ENCODE data around the gene GTSE1. TPM values are rescaled to one million over a fixed set of nuclear protein-coding genes. Genes with fewer than 3 reads are reported as not detected.

Gene GTSE1
- total RNA-seq, 1 experiment from 2014 or later, result 46.1 TPM

DNA sequence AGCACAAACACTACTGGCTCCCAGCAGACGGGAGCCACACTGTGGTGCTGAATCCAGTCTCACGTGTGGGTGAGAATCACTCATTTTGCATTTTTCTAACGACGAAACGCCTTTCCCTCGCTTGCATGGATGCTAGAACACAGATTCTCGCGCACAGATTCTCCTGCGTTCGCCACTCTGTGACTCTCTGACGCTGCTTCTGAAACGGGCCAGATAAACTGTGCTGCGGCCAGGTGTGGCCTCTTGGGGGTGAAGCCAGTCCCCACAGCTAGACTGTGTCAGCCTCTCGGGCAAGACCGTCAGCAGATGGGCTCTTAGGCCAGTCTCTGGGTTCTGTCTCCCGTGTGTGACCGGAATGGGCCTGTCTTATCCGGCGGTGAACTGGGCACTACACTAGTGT lies 83.4 kb downstream of the GTSE1 start:
- no TSS peak for BruUV-seq (replicated peaks)
- CTCF ChIA-PET, result no interaction called here
- no peaks in the 10 kb centered on the region for H3K27me3 ChIP-seq (ENCODE audit: insufficient read depth, low read length)
- H3K9me3 ChIP-seq (ENCODE audit: control insufficient read depth in 1 of 2, insufficient read depth in 1 of 2, low read depth in 1 of 2, low read length in 2 of 2), result peaks cover 4 to 9% of the 10 kb centered on the region in 2 experiments; a peak in 2 of 4 replicates
- H3K4me1 ChIP-seq (ENCODE audit: control insufficient read depth in 1 of 2, insufficient read depth in 2 of 2, low read length in 2 of 2), result peaks cover 25 to 37% of the 10 kb centered on the region in 2 experiments
- H3K9me2 ChIP-seq (ENCODE audit: insufficient read depth), result no peaks in the 10 kb centered on the region
- H3K79me2 ChIP-seq (ENCODE audit: insufficient read depth, low read length), result no peaks in the 10 kb centered on the region
- H3K4me2 ChIP-seq (ENCODE audit: low read length), result no peak overlapping the region
- no peak for DNase-seq (ENCODE audit: low read depth, low spot score)
- TF ChIP-seq POLR2A (IDR thresholded peaks at IDR 0.05; ENCODE audit: borderline replicate concordance, extremely low read depth, insufficient read depth, insufficient read length), result no peak
- TF ChIP-seq TCF7L2 (IDR thresholded peaks at IDR 0.05; ENCODE audit: borderline replicate concordance, extremely low read depth, insufficient read depth, insufficient read length), result no peak
- no peak for TF ChIP-seq CBX3 (IDR thresholded peaks at IDR 0.05; ENCODE audit: low read depth)
- no peak for TF ChIP-seq SIN3A (IDR thresholded peaks at IDR 0.05; ENCODE audit: low read depth)
- TF ChIP-seq FOSL1 (IDR thresholded peaks at IDR 0.05; ENCODE audit: low read depth), result no peak
- TF ChIP-seq ZFX (IDR thresholded peaks at IDR 0.05), result no peak
- TF ChIP-seq SRF (IDR thresholded peaks at IDR 0.05; ENCODE audit: low read depth), result no peak
- TF ChIP-seq, protein P1, sequence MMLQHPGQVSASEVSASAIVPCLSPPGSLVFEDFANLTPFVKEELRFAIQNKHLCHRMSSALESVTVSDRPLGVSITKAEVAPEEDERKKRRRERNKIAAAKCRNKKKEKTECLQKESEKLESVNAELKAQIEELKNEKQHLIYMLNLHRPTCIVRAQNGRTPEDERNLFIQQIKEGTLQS (IDR thresholded peaks at IDR 0.05), result no peak
- TF ChIP-seq JUND (IDR thresholded peaks at IDR 0.05), result no peak
- TF ChIP-seq SP1 (IDR thresholded peaks at IDR 0.05; ENCODE audit: low read depth), result no peak
- TF ChIP-seq ELF1 (IDR thresholded peaks at IDR 0.05; ENCODE audit: borderline replicate concordance, low read depth), result no peak
- TF ChIP-seq POLR2AphosphoS5 (IDR thresholded peaks at IDR 0.05; ENCODE audit: low read depth, low read length), result no peak
- no peak for TF ChIP-seq CEBPB (IDR thresholded peaks at IDR 0.05; ENCODE audit: low read depth)
- POLR2A ChIA-PET, result no interaction called here
- H3K9ac ChIP-seq (ENCODE audit: low read length), result no peak overlapping the region
- H3K36me3 ChIP-seq (ENCODE audit: control insufficient read depth in 1 of 2, insufficient read depth in 2 of 2, low read length in 2 of 2), result peaks cover 0 to 10% of the 10 kb centered on the region in 2 experiments; a peak in 1 of 4 replicates
- ATAC-seq, result no peak
- intact Hi-C loops (cut with micrococcal nuclease), result loop anchor here (2.0 kb wide), 1 partner anchor 25 kb away; no protein-coding TSS in a partner anchor
- H4K20me1 ChIP-seq (ENCODE audit: insufficient read depth), result no peaks in the 10 kb centered on the region
- RAD21 ChIA-PET (ENCODE audit: low non-redundant PET in 1 of 2, low total read pairs in 2 of 2, uncharacterized antibody in 2 of 2, unreplicated experiment in 2 of 2), result no interaction called here
- no peak overlapping the region for H2AFZ ChIP-seq (ENCODE audit: low read depth, low read length, poor library complexity, severe bottlenecking)
- H3K4me3 ChIP-seq (replicated peaks in 1 of 2; ENCODE audit: low read depth in 1 of 2, low read length in 2 of 2), result no peak overlapping the region
- no peak overlapping the region for H3K27ac ChIP-seq (ENCODE audit: low read depth, low read length)

Other genes with a start within 250 kb of the GTSE1 start
- 14.5 TPM for gene PPARA, start 146.3 kb upstream of the GTSE1 start, total RNA-seq (2021; ENCODE audit: unreplicated experiment)
- gene CDPF1, start 46.6 kb upstream of the GTSE1 start, total RNA-seq (2021; ENCODE audit: unreplicated experiment), result 16.3 TPM
- gene PKDREJ, start 33.5 kb upstream of the GTSE1 start, total RNA-seq (2021; ENCODE audit: unreplicated experiment), result not detected
- 22.9 TPM for gene TTC38, start 28.9 kb upstream of the GTSE1 start, total RNA-seq (2021; ENCODE audit: unreplicated experiment)
- 65.4 TPM for gene TRMU, start 38.8 kb downstream of the GTSE1 start, total RNA-seq (2021; ENCODE audit: unreplicated experiment)
- gene CELSR1, start 240.8 kb downstream of the GTSE1 start, total RNA-seq (2021; ENCODE audit: unreplicated experiment), result 19.6 TPM